Esophagus muscularis mucosa (tissue), 4 donors: Measurements from ENCODE around the gene FHL3. TPM values are rescaled to one million over a fixed set of nuclear protein-coding genes. Genes with fewer than 3 reads are reported as not detected.
A peak's percentile ranks its signal among the peaks of the same experiment; 100 is the strongest.

ENCODE experiments used
- DNase-seq: peaks from one replicate; pipeline ENCODE4 v3.0.0-alpha.2; 2017; ENCODE audit errors: extremely low spot score
- H3K27ac ChIP-seq, 4 donors: fragments of 200-600 bp; sonication (generic); replicated peaks in 1 of 4; 1 replicate in 3 of 4; 2 replicates in 1 of 4; pipeline ENCODE4 v1.5.1; 2016 to 2019; ENCODE audit warnings: mild to moderate bottlenecking in 1 of 4
- H3K27me3 ChIP-seq, 4 donors: fragments of 200-600 bp; sonication (generic); one replicate each; pipeline versions ENCODE4 v1.5.1 to v1.6.0; 2016 to 2019
- H3K36me3 ChIP-seq, 4 donors: fragments of 200-600 bp; sonication (generic); one replicate each; pipeline ENCODE4 v1.5.1; 2016 to 2019
- H3K4me1 ChIP-seq, 4 donors: fragments of 200-600 bp; sonication (generic); one replicate each; pipeline ENCODE4 v1.5.1; 2016 to 2019
- H3K4me3 ChIP-seq, 4 donors: fragments of 200-600 bp; sonication (generic); 1 replicate in 2 of 4; 2 replicates in 2 of 4; pipeline ENCODE4 v1.5.1; 2016 to 2019; ENCODE audit warnings: mild to moderate bottlenecking in 4 of 4, moderate library complexity in 1 of 4
- H3K9me3 ChIP-seq, 4 donors: fragments of 200-600 bp; sonication (generic); 1 replicate in 3 of 4; 2 replicates in 1 of 4; pipeline ENCODE4 v1.5.1; 2016 to 2019
- EP300 ChIP-seq: sonication (generic); formaldehyde crosslinking; IDR thresholded peaks from one replicate; pipeline ENCODE4 v1.6.1; 2017; ENCODE audit warnings: antibody characterized with exemption
- POLR2A ChIP-seq: fragments of 450-650 bp; IDR thresholded peaks from one replicate; pipeline ENCODE4 v1.6.1; 2017; ENCODE audit warnings: antibody characterized with exemption, moderate library complexity, mild to moderate bottlenecking, low read depth
- POLR2AphosphoS5 ChIP-seq, 2 donors: sonication (generic); formaldehyde crosslinking; IDR thresholded peaks; one replicate each; pipeline ENCODE4 v1.6.1; 2017; ENCODE audit warnings: antibody characterized with exemption in 2 of 2
- WGBS: methylation state at CpG from one replicate; pipeline ENCODE4 v1.1.5; 2018; 5-methylcytosine and 5-hydroxymethylcytosine counted together
- intact Hi-C: fragments of 100-400 bp; cut with DNase I; formaldehyde crosslinking; loops from one replicate; pipeline ENCODE4 v1.15.1; 2023
- total RNA-seq, 4 donors: library from RNA; depleted of rRNA; stranded (reverse); fragments of >200 nt; gene quantifications; one replicate each; pipeline versions ENCODE4 v1.1.0 to v1.2.1, GENCODE V29; 2016
- TF ChIP-seq, protein P1 (sequence below), 3 experiments: fragments of 200-600 bp in 2 of 3; fragments of 450-650 bp in 1 of 3; sonication (generic) in 2 of 3; IDR thresholded peaks; one replicate each; pipeline ENCODE4 v1.5.1; 2017 to 2019; ENCODE audit warnings: antibody characterized with exemption in 3 of 3, mild to moderate bottlenecking in 2 of 3, moderate library complexity in 1 of 3

FHL3 gene
- total RNA-seq, 4 donors from 2014 or later: 38.3 to 76.9 (median 52.9) TPM

DNA sequence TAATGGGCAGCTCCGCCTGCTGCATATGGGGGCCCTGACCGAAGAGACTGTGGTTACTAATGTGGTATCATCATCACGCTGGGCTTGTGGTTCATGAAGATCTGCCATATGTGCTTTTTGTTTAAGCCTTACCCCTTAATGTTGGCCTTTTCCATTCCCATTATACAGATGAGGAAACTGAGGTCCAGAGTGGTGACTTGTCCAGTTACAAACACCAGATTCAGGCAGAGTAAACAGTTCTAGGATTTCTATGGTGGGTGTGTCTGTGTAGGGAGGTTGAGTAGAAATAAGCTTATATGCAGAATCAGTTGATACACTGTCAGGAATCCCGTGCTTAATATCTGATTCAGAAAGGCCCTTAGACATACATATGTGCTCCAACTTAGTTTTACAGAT lies 7.9 kb upstream of the FHL3 start:
- Histone ChIP-seq H3K4me3 (peak overlapping the region; percentile 61 to 84 (median 76)), H3K27ac (peak overlapping the region; percentile 84 to 96 (median 92)), H3K9me3 (no peaks in the 10 kb centered on the region), H3K27me3 (no peaks in the 10 kb centered on the region), H3K4me1 (peaks cover 42 to 60% (median 53%) of the 10 kb centered on the region in 4 donors), H3K36me3 (peaks cover 4 to 21% (median 15%) of the 10 kb centered on the region in 4 donors)
- WGBS: 13% methylated on average over 4 of the region's 4 CpGs
- intact Hi-C loops: no loop called here
- TF ChIP-seq POLR2A: no peak
- TF ChIP-seq, protein P1, sequence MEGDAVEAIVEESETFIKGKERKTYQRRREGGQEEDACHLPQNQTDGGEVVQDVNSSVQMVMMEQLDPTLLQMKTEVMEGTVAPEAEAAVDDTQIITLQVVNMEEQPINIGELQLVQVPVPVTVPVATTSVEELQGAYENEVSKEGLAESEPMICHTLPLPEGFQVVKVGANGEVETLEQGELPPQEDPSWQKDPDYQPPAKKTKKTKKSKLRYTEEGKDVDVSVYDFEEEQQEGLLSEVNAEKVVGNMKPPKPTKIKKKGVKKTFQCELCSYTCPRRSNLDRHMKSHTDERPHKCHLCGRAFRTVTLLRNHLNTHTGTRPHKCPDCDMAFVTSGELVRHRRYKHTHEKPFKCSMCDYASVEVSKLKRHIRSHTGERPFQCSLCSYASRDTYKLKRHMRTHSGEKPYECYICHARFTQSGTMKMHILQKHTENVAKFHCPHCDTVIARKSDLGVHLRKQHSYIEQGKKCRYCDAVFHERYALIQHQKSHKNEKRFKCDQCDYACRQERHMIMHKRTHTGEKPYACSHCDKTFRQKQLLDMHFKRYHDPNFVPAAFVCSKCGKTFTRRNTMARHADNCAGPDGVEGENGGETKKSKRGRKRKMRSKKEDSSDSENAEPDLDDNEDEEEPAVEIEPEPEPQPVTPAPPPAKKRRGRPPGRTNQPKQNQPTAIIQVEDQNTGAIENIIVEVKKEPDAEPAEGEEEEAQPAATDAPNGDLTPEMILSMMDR (IDR thresholded peaks at IDR 0.05): no peak
- no peak for TF ChIP-seq EP300
- TF ChIP-seq POLR2AphosphoS5 (IDR thresholded peaks at IDR 0.05): no peak
- no peak for DNase-seq

DNA sequence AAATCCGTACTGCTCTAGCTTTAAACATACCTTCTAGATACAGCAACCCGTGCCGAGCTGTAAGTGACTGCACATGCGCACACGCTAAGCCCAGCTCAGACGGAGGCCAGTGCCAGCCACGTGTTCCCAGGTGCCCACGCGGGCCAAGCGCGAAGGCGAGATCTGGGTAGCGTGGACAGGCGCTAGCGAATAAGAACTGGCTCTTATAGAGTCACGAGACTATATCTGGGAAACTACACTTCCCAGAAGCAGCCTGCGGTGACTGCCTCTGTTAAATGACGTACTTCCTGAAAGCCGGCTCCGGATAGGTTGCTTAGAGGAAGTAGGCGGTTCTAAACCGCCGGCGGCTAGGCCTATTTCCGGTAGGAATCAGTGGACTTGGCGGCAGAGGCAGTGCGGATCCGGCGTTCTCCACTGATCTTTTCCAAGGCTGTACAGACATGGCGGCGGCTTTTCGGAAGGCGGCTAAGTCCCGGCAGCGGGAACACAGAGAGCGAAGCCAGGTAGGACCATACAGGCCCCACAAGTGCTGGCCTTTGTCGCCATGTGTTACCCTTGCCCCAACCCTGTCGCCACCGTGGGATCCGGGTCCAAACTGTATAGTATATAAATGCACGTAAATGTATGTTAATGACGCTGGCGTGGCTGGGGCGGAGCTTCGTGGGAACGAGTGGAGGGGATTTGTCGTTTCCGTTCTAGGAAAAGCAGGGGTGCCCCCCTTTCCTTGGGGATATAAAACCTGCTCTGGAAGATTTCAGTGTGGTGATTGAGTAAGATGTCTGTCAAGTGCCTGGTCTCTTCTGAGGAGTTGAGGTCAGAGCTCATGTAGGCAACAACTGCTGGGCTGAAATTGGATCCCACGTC lies 7.3 kb upstream of the FHL3 start, which contains the start of gene UTP11:
TSS of gene UTP11 (plus strand) at position 372 of the 864 bp plus-strand sequence. CDS start at position 441, 69 bp downstream.
- peak; percentile 98 for DNase-seq
- Histone ChIP-seq H3K36me3 (peaks cover 0 to 14% (median 8%) of the 10 kb centered on the region in 4 donors), H3K27ac (peak within 1 kb of the TSS; percentile 84 to 96 (median 92)), H3K9me3 (no peaks in the 10 kb centered on the region), H3K27me3 (no peaks in the 10 kb centered on the region), H3K4me3 (peak within 1 kb of the TSS; percentile 61 to 84 (median 76)), H3K4me1 (peaks cover 42 to 53% (median 50%) of the 10 kb centered on the region in 4 donors)
- intact Hi-C loops: no loop called here
- WGBS: under 1% methylated on average over 33 of the region's 49 CpGs
- TF ChIP-seq POLR2AphosphoS5 (IDR thresholded peaks at IDR 0.05): peak; percentile 92 to 95
- TF ChIP-seq, protein P1 (IDR thresholded peaks at IDR 0.05): peak in 1 of 3 experiments; percentile 4
- TF ChIP-seq POLR2A: peak; percentile 65
- TF ChIP-seq EP300: no peak

DNA sequence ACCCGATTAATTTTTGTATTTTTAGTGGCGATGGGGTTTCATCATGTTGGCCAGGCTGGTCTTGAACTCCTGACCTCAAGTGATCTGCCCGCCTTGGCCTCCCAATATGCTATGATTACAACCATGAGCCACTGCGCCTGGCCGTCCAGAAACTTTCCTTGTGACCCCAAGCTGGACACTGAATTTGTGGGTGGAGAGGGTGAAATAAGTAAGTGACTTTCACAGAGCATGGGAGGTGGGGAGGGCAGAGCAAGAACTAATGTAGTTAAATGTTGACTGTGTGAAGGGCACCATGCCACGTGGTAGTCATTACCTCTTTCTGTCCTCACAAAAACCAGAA lies 4.5 kb upstream of the FHL3 start:
- H3K27me3 ChIP-seq: no peaks in the 10 kb centered on the region
- H3K27ac ChIP-seq: no peak overlapping the region
- peaks cover 23 to 37% (median 31%) of the 10 kb centered on the region in 4 donors for H3K4me1 ChIP-seq
- TF ChIP-seq POLR2A: no peak
- no peaks in the 10 kb centered on the region for H3K9me3 ChIP-seq
- 93% methylated on average over 6 of the region's 6 CpGs for WGBS
- no peak for DNase-seq
- intact Hi-C loops: no loop called here
- no peak overlapping the region for H3K4me3 ChIP-seq
- no peaks in the 10 kb centered on the region for H3K36me3 ChIP-seq

GRCh38 chr1:38009088-38009840 lies 4.0 kb upstream of the FHL3 start:
- TF ChIP-seq POLR2A: no peak
- TF ChIP-seq, protein P1 (IDR thresholded peaks at IDR 0.05): no peak
- no peak for TF ChIP-seq EP300
- no peak for TF ChIP-seq POLR2AphosphoS5 (IDR thresholded peaks at IDR 0.05)
- no peaks in the 10 kb centered on the region for H3K9me3 ChIP-seq
- 78% methylated on average over 8 of the region's 8 CpGs for WGBS
- H3K4me3 ChIP-seq: no peak overlapping the region
- H3K27me3 ChIP-seq: no peaks in the 10 kb centered on the region
- peaks cover 20 to 37% (median 30%) of the 10 kb centered on the region in 4 donors for H3K4me1 ChIP-seq
- intact Hi-C loops: no loop called here
- no peak for DNase-seq
- H3K27ac ChIP-seq: no peak overlapping the region
- H3K36me3 ChIP-seq: no peaks in the 10 kb centered on the region
